H1 (cell line): Measurements from ENCODE around the gene MYOG. TPM values are rescaled to one million over a fixed set of nuclear protein-coding genes. Genes with fewer than 3 reads are reported as not detected.

Source experiments
- polyA plus RNA-seq, 7 experiments: library from polyadenylated mRNA; depleted of rRNA in 3 of 7; stranded (reverse) in 5 of 7; unstranded in 2 of 7; fragments of >200 nt in 5 of 7; fragments of 200-250 nt in 2 of 7; gene quantifications; 1 replicate in 5 of 7; 2 replicates in 1 of 7; 4 replicates in 1 of 7; pipeline versions ENCODE4 v1.2.1 to v1.2.3, GENCODE V29; 2011 to 2013; ENCODE audit warnings: missing spikeins in 2 of 7, mixed read lengths in 2 of 7
- total RNA-seq: library from RNA; stranded (reverse); fragmentation: NEBNext Ultra II Directional; extraction: Animal tissue kit (Norgen Biotek cat#: 25700); gene quantifications from 2 replicates; pipeline ENCODE4 v1.2.1, GENCODE V29; 2021

The MYOG gene
- total and polyA plus RNA-seq, 2 of the 8 experiments (the other 6 are each of a cell fraction or from before 2014, with no cell fraction given): not detected

Other genes with a start within 250 kb of the MYOG start
- 5.6 and 6.5 TPM in 2 replicates for gene RABIF, start 196.9 kb downstream of the MYOG start, total RNA-seq
- 5.1 and 6.9 TPM in 2 replicates for gene RABIF, start 196.9 kb downstream of the MYOG start, polyA plus RNA-seq (2011; rRNA removed)
- 29.9 and 33.3 TPM in 2 replicates for gene KLHL12, start 158.8 kb downstream of the MYOG start, total RNA-seq
- 22.3 and 27.2 TPM in 2 replicates for gene KLHL12, start 158.8 kb downstream of the MYOG start, polyA plus RNA-seq (2011; rRNA removed)
- 69.2 and 69.8 TPM in 2 replicates for gene ADIPOR1, start 127.7 kb downstream of the MYOG start, total RNA-seq
- 92.0 and 118 TPM in 2 replicates for gene ADIPOR1, start 127.7 kb downstream of the MYOG start, polyA plus RNA-seq (2011; rRNA removed)
- gene CYB5R1, start 118.8 kb downstream of the MYOG start, total RNA-seq: 14.3 and 17.1 TPM in 2 replicates
- gene CYB5R1, start 118.8 kb downstream of the MYOG start, polyA plus RNA-seq (2011; rRNA removed): 11.9 and 14.3 TPM in 2 replicates
- 107 TPM in 2 replicates for gene TMEM183A, start 78.6 kb downstream of the MYOG start, total RNA-seq
- 160 and 173 TPM in 2 replicates for gene TMEM183A, start 78.6 kb downstream of the MYOG start, polyA plus RNA-seq (2011; rRNA removed)
- gene PPFIA4, start 59.5 kb downstream of the MYOG start, total RNA-seq: 7.0 and 9.9 TPM in 2 replicates
- gene PPFIA4, start 59.5 kb downstream of the MYOG start, polyA plus RNA-seq (2011; rRNA removed): 9.0 and 12.5 TPM in 2 replicates
- 3.3 and 3.5 TPM in 2 replicates for gene ADORA1, start 41.7 kb upstream of the MYOG start, total RNA-seq
- gene ADORA1, start 41.7 kb upstream of the MYOG start, polyA plus RNA-seq (2011; rRNA removed): 6.7 and 12.2 TPM in 2 replicates
- gene MYBPH, start 89.8 kb upstream of the MYOG start, total RNA-seq: not detected in 2 replicates
- not detected in 2 replicates for gene MYBPH, start 89.8 kb upstream of the MYOG start, polyA plus RNA-seq (2011; rRNA removed)
- not detected in 2 replicates for gene CHI3L1, start 100.7 kb upstream of the MYOG start, total RNA-seq
- gene CHI3L1, start 100.7 kb upstream of the MYOG start, polyA plus RNA-seq (2011; rRNA removed): 0.57 and 1.0 TPM in 2 replicates
- not detected in 2 replicates for gene CHIT1, start 143.7 kb upstream of the MYOG start, total RNA-seq
- gene CHIT1, start 143.7 kb upstream of the MYOG start, polyA plus RNA-seq (2011; rRNA removed): not detected in 2 replicates
- gene BTG2, start 219.5 kb upstream of the MYOG start, total RNA-seq: 4.1 and 4.8 TPM in 2 replicates
- gene BTG2, start 219.5 kb upstream of the MYOG start, polyA plus RNA-seq (2011; rRNA removed): 11.0 and 15.1 TPM in 2 replicates